OCI-LY3 (cell line): ENCODE results near the gene PRSS27.

ENCODE experiments used
- H2AFZ ChIP-seq: fragments of 200-600, 300-600 bp; shearing (Covaris generic); 2 replicates; pipeline ENCODE4 v1.6.0; 2014; ENCODE audit warnings: antibody characterized with exemption, low read depth, low read length
- H3K27ac ChIP-seq: fragments of 200-600, 300-600 bp; sonication (generic); 2 replicates; pipeline ENCODE4 v1.5.1; 2014; ENCODE audit warnings: mild to moderate bottlenecking, low read length, moderate library complexity, mixed read lengths
- H3K27me3 ChIP-seq: fragments of 200-600, 300-600 bp; sonication (generic); 2 replicates; pipeline ENCODE4 v1.6.1; 2014; ENCODE audit warnings: low read depth, low read length, mixed read lengths
- H3K36me3 ChIP-seq: fragments of 200-600, 300-600 bp; sonication (generic); replicated peaks from 2 replicates; pipeline ENCODE3; 2014; ENCODE audit warnings: low read depth, low read length, mixed read lengths
- H3K4me1 ChIP-seq: fragments of 300-600, 200-600 bp; sonication (generic); 2 replicates; pipeline ENCODE4 v1.6.1; 2014; ENCODE audit warnings: low read length, mixed read lengths
- H3K4me2 ChIP-seq: fragments of 200-600, 300-600 bp; sonication (generic); 2 replicates; pipeline ENCODE4 v1.6.1; 2014; ENCODE audit warnings: low read length, mixed read lengths
- H3K4me3 ChIP-seq: fragments of 300-600, 200-600 bp; sonication (generic); 2 replicates; pipeline ENCODE4 v1.5.1; 2014; ENCODE audit warnings: antibody characterized with exemption, mild to moderate bottlenecking, low read length, moderate library complexity
- H3K79me2 ChIP-seq: fragments of 300-600, 200-600 bp; shearing (Covaris generic); 2 replicates; pipeline ENCODE4 v1.6.1; 2014; ENCODE audit warnings: mild to moderate bottlenecking, low read length, mixed read lengths
- H3K9ac ChIP-seq: fragments of 300-600, 200-600 bp; shearing (Covaris generic); 2 replicates; pipeline ENCODE4 v1.6.0; 2014; ENCODE audit warnings: mild to moderate bottlenecking, low read length, moderate library complexity
- H3K9me3 ChIP-seq: fragments of 200-600, 300-600 bp; shearing (Covaris generic); 2 replicates; pipeline ENCODE4 v1.6.1; 2014; ENCODE audit warnings: low read length, mixed read lengths; ENCODE audit not compliant: insufficient read depth
- H4K20me1 ChIP-seq: fragments of 200-600, 300-600 bp; sonication (generic); 2 replicates; pipeline ENCODE4 v1.6.1; 2016; ENCODE audit warnings: low read length, mixed read lengths; ENCODE audit not compliant: insufficient read depth
- CTCF ChIP-seq: fragments of 200-600, 300-600 bp; sonication (generic); IDR thresholded peaks from 2 replicates; pipeline ENCODE4 v1.5.1; 2014; ENCODE audit warnings: antibody characterized with exemption, low read length, low read depth
- EZH2phosphoT487 ChIP-seq: fragments of 200-600 bp; shearing (Covaris generic); IDR thresholded peaks from 2 replicates; pipeline ENCODE4 v1.6.1; 2018; ENCODE audit warnings: antibody characterized with exemption, mixed run types, low read depth

PRSS27 gene

DNA sequence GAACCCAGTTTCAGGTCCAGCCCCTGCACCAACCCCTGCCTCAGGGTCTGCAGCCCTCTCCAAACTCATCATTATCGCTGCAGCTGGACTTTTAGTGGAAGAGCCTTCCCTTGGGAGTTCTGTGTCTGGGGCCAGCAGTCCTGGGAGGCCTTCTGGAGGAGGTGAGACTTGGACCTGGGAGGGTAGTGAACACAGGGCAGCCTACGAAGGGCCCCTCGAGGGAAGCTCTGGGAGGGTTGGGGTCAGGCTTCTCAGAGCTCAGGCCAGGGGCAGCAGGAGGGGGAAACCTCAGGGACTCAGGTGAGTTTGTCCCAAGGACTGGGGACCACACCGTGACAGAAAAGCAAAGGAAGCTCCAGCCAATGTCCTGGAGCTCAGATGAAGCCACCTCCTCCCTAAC lies 21.1 kb upstream of the PRSS27 start:
- no peaks in the 10 kb centered on the region for H3K4me1 ChIP-seq
- no peak overlapping the region for H3K4me2 ChIP-seq
- no peaks in the 10 kb centered on the region for H3K36me3 ChIP-seq
- H4K20me1 ChIP-seq = no peaks in the 10 kb centered on the region
- no peak overlapping the region for H3K4me3 ChIP-seq
- H3K79me2 ChIP-seq = no peaks in the 10 kb centered on the region
- H3K27me3 ChIP-seq = no peaks in the 10 kb centered on the region
- no peak overlapping the region for H3K9ac ChIP-seq
- TF ChIP-seq CTCF (no peak), EZH2phosphoT487 (no peak)
- no peaks in the 10 kb centered on the region for H3K9me3 ChIP-seq
- H2AFZ ChIP-seq = no peak overlapping the region
- H3K27ac ChIP-seq = no peak overlapping the region

- TF ChIP-seq EZH2phosphoT487 (no peak), CTCF (no peak)
- H3K9me3 ChIP-seq = no peaks in the 10 kb centered on the region
- H3K79me2 ChIP-seq = no peaks in the 10 kb centered on the region
- H4K20me1 ChIP-seq = no peaks in the 10 kb centered on the region
- H3K36me3 ChIP-seq = no peaks in the 10 kb centered on the region
- H3K4me3 ChIP-seq = no peak overlapping the region
- no peak overlapping the region for H2AFZ ChIP-seq
- no peak overlapping the region for H3K27ac ChIP-seq
- H3K4me1 ChIP-seq = no peaks in the 10 kb centered on the region
- H3K27me3 ChIP-seq = no peaks in the 10 kb centered on the region
- H3K9ac ChIP-seq = no peak overlapping the region
- no peak overlapping the region for H3K4me2 ChIP-seq
Observed at GRCh38 chr16:2740476-2740875, 20.5 kb upstream of the PRSS27 start.

- Histone ChIP-seq H3K4me1 (no peaks in the 10 kb centered on the region), H4K20me1 (no peaks in the 10 kb centered on the region), H3K79me2 (no peaks in the 10 kb centered on the region), H3K4me2 (no peak overlapping the region), H3K27me3 (no peaks in the 10 kb centered on the region), H3K27ac (no peak overlapping the region), H3K36me3 (no peaks in the 10 kb centered on the region), H3K9me3 (no peaks in the 10 kb centered on the region), H3K9ac (no peak overlapping the region), H3K4me3 (no peak overlapping the region), H2AFZ (no peak overlapping the region)
- TF ChIP-seq CTCF (no peak), EZH2phosphoT487 (no peak)
Observed at GRCh38 chr16:2739625-2740430, 19.8 kb upstream of the PRSS27 start.

DNA sequence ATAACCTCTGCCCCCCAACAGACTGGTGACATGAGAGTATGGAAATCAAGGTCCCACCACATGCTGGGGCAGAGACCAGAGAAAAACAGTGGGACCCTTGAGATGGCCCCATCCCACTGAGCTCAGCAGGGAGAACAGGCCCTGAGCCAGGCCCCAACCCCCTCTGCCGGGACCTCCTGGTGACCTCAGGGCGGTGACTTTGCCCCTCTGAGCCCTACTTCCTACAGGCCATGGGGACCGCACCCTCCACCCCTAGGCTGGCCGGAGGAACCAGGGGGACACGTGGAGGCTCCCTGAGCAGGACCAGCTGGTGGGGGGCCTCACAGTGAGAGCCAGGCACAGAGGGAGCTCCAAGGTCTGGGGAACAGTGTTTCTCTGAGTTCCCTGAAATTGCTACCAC lies 18.6 kb upstream of the PRSS27 start:
- no peak for TF ChIP-seq EZH2phosphoT487
- TF ChIP-seq CTCF = no peak
- Histone ChIP-seq H2AFZ (no peak overlapping the region), H3K79me2 (no peaks in the 10 kb centered on the region), H3K4me1 (no peaks in the 10 kb centered on the region), H4K20me1 (no peaks in the 10 kb centered on the region), H3K27me3 (no peaks in the 10 kb centered on the region), H3K4me3 (no peak overlapping the region), H3K36me3 (no peaks in the 10 kb centered on the region), H3K27ac (no peak overlapping the region), H3K4me2 (no peak overlapping the region), H3K9ac (no peak overlapping the region), H3K9me3 (no peaks in the 10 kb centered on the region)
